GM21390 (cell line): Measurements from ENCODE around the gene ERC2.
"Not testable (repeated sequence)": the region's sequence is repeated elsewhere in the genome, so short reads cannot be mapped to it uniquely, and the experiment has no call there.

Experiments used
- ATAC-seq: cut with Tn5 transposase; IDR thresholded peaks from one replicate; pipeline ENCODE4 v1.9.1; 2021; ENCODE audit not compliant: unreplicated experiment

Gene ERC2

GRCh38 chr3:56468184-56469106 is at the start of gene ERC2:
ERC2 (minus strand) TSS chr3:56468467.
- no peak for ATAC-seq

- no peak for ATAC-seq
These were observed 34.5 kb upstream of the ERC2 start for GRCh38 chr3:56502738-56503137.

- ATAC-seq: not testable (repeated sequence)
These were observed 28.1 kb upstream of the ERC2 start for GRCh38 chr3:56496376-56496775.

- ATAC-seq: peak; percentile 84
These were observed 26.5 kb upstream of the ERC2 start for GRCh38 chr3:56494679-56495322.

GRCh38 chr3:56491566-56491965 is 23.3 kb upstream of the ERC2 start:
- ATAC-seq: no peak

GRCh38 chr3:56488812-56489600 is 20.7 kb upstream of the ERC2 start:
- no peak for ATAC-seq

- ATAC-seq: no peak
These were observed 16.3 kb upstream of the ERC2 start for GRCh38 chr3:56484525-56485032.

GRCh38 chr3:56484122-56484521 is 15.9 kb upstream of the ERC2 start:
- ATAC-seq: no peak

GRCh38 chr3:56477646-56478045 is 9.4 kb upstream of the ERC2 start:
- no peak for ATAC-seq

GRCh38 chr3:56476771-56477170 is 8.5 kb upstream of the ERC2 start:
- ATAC-seq: no peak

- ATAC-seq: no peak
These were observed 3.5 kb upstream of the ERC2 start for GRCh38 chr3:56471771-56472170.

GRCh38 chr3:56469141-56469540 is 874 bp upstream of the ERC2 start:
- no peak for ATAC-seq

GRCh38 chr3:56467801-56468183 is 475 bp downstream of the ERC2 start:
- no peak for ATAC-seq

GRCh38 chr3:56467108-56467507 is 1.2 kb downstream of the ERC2 start:
- no peak for ATAC-seq

- no peak for ATAC-seq
These were observed 8.5 kb downstream of the ERC2 start for GRCh38 chr3:56459719-56460118.

GRCh38 chr3:56459104-56459496 is 9.2 kb downstream of the ERC2 start:
- no peak for ATAC-seq

GRCh38 chr3:56458496-56459103 is 9.7 kb downstream of the ERC2 start:
- no peak for ATAC-seq

GRCh38 chr3:56456117-56456516 is 12.2 kb downstream of the ERC2 start:
- no peak for ATAC-seq

GRCh38 chr3:56453011-56453410 is 15.3 kb downstream of the ERC2 start:
- ATAC-seq: no peak

- no peak for ATAC-seq
These were observed 16.2 kb downstream of the ERC2 start for GRCh38 chr3:56452085-56452484.

- ATAC-seq: no peak
These were observed 24.9 kb downstream of the ERC2 start for GRCh38 chr3:56443372-56443771.
